D721Med (cell line): ENCODE measurements around the gene EFNA5.

Experiments
- DNase-seq: peaks from one replicate; pipeline ENCODE4 v3.0.0; 2011; ENCODE audit warnings: low spot score; ENCODE audit not compliant: insufficient read length
- FAIRE-seq: peaks from 2 replicates; lab custom pipeline; 2011; peaks lifted over from hg19 to GRCh38; lab: Jason Lieb, UNC
- TF ChIP-seq, protein P1 (sequence below): IDR thresholded peaks from 2 replicates; pipeline ENCODE4 v1.5.1; 2012; ENCODE audit warnings: mild to moderate bottlenecking, control low read depth; ENCODE audit not compliant: insufficient read depth; ENCODE audit errors: missing control alignments

Gene EFNA5

GRCh38 chr5:107617052-107617451, 53.7 kb downstream of the EFNA5 start:
- no peak for DNase-seq
- FAIRE-seq = no peak
- TF ChIP-seq, protein P1, sequence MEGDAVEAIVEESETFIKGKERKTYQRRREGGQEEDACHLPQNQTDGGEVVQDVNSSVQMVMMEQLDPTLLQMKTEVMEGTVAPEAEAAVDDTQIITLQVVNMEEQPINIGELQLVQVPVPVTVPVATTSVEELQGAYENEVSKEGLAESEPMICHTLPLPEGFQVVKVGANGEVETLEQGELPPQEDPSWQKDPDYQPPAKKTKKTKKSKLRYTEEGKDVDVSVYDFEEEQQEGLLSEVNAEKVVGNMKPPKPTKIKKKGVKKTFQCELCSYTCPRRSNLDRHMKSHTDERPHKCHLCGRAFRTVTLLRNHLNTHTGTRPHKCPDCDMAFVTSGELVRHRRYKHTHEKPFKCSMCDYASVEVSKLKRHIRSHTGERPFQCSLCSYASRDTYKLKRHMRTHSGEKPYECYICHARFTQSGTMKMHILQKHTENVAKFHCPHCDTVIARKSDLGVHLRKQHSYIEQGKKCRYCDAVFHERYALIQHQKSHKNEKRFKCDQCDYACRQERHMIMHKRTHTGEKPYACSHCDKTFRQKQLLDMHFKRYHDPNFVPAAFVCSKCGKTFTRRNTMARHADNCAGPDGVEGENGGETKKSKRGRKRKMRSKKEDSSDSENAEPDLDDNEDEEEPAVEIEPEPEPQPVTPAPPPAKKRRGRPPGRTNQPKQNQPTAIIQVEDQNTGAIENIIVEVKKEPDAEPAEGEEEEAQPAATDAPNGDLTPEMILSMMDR = no peak

DNA sequence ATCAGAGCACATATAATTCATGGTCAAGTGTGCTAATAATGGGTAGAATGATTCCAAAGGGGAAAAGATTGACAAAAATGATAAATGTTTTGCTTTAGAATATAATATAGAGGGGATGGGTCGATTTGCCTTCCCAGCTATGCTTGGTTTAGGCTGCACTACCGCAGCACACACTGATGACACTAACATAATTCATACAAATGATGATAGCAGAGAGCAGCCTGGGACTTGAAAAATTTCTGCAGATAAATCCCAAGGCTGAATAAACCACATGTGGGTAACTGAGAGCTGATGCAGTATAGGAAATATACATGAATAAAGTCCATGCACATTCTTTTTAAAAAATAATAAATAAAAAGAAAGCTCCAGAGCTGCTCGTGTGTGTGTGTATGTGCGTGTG, 54.5 kb downstream of the EFNA5 start:
- FAIRE-seq (no peak), DNase-seq (no peak)
- TF ChIP-seq, protein P1 = no peak

DNA sequence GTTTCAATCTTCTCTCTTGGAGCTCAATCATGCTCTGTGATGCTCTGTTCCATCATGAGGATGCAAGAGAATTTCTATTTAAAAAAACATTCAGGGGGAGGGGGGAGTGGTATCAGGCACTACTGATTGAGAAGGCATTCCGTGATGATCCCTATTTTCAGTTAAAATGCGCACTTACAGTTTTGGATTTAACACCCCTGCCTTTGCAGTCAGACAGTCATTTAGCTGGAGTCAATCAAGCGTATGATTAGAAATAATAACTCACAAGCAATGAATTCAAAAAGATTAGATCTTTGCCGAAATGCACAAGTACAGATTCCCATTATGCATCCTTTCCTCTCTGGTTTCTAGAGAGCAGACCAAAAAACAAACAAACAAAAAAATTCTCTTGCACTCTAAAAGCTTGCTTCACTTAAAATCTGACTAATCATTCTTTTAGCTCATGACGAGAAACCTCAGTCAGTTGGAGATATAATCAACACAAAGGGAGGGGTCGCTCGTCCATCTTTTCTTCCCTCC, 55.4 kb downstream of the EFNA5 start:
- DNase-seq (no peak), FAIRE-seq (no peak)
- TF ChIP-seq, protein P1 = no peak

GRCh38 chr5:107612541-107612940, 58.2 kb downstream of the EFNA5 start:
- DNase-seq (no peak), FAIRE-seq (peak; percentile 55)
- TF ChIP-seq, protein P1 = no peak

- TF ChIP-seq, protein P1 = no peak
- FAIRE-seq = no peak
- DNase-seq = no peak
Measured at GRCh38 chr5:107610798-107611197, 59.9 kb downstream of the EFNA5 start.

GRCh38 chr5:107607671-107608345, 62.9 kb downstream of the EFNA5 start:
- TF ChIP-seq, protein P1 = no peak
- FAIRE-seq = no peak
- DNase-seq = no peak

- DNase-seq (no peak), FAIRE-seq (no peak)
- TF ChIP-seq, protein P1 = no peak
Measured at GRCh38 chr5:107607196-107607595, 63.5 kb downstream of the EFNA5 start.
